Natural killer cell (primary cell): ENCODE data around the gene CUX1. TPM values are rescaled to one million over a fixed set of nuclear protein-coding genes. Genes with fewer than 3 reads are reported as not detected.

Experiments
- ATAC-seq, 3 donors: fragments of 150-1000 bp in 2 of 3; fragments of 200-7000 bp in 1 of 3; cut with Tn5 transposase; 1 replicate in 1 of 3; 2 replicates in 2 of 3; pipeline ENCODE4 v1.10.0; 2021; ENCODE audit warnings: mild to moderate bottlenecking in 2 of 3, moderate library complexity in 2 of 3
- DNase-seq, 2 donors: peaks; one replicate each; pipeline versions ENCODE4 v3.0.0 to v3.0.0-alpha.2; 2013 to 2021; ENCODE audit warnings: mixed read lengths in 1 of 2
- H3K27ac ChIP-seq: one replicate; pipeline ENCODE4 v1.5.1; 2013; ENCODE audit warnings: mild to moderate bottlenecking, low read length
- H3K27me3 ChIP-seq: one replicate; pipeline ENCODE4 v1.6.1; 2013; ENCODE audit warnings: low read length; ENCODE audit not compliant: control insufficient read depth, insufficient read depth
- H3K36me3 ChIP-seq: one replicate; pipeline ENCODE4 v1.6.1; 2013; ENCODE audit warnings: low read length; ENCODE audit not compliant: control insufficient read depth, insufficient read depth
- H3K4me1 ChIP-seq: one replicate; pipeline ENCODE4 v1.6.1; 2013; ENCODE audit warnings: low read length; ENCODE audit not compliant: control insufficient read depth, insufficient read depth
- H3K4me3 ChIP-seq: one replicate; pipeline ENCODE4 v1.5.1; 2013; ENCODE audit warnings: low read length
- H3K9me3 ChIP-seq: one replicate; pipeline ENCODE4 v1.6.1; 2013; ENCODE audit warnings: low read length; ENCODE audit not compliant: control insufficient read depth, insufficient read depth
- H3K27ac Mint-ChIP-seq, 2 donors: one replicate each; pipeline ENCODE4 v1.8.0; 2022; ENCODE audit warnings: mild to moderate bottlenecking in 2 of 2, mixed read lengths in 2 of 2, moderate library complexity in 1 of 2
- H3K27me3 Mint-ChIP-seq, 2 donors: one replicate each; pipeline ENCODE4 v1.8.0; 2022; ENCODE audit warnings: low read depth in 2 of 2, mixed read lengths in 2 of 2
- H3K36me3 Mint-ChIP-seq: one replicate; pipeline ENCODE4 v1.8.0; 2022; ENCODE audit warnings: mixed read lengths
- H3K4me1 Mint-ChIP-seq, 2 donors: one replicate each; pipeline ENCODE4 v1.8.0; 2022; ENCODE audit warnings: mixed read lengths in 2 of 2
- H3K4me3 Mint-ChIP-seq: one replicate; pipeline ENCODE4 v1.8.0; 2022; ENCODE audit warnings: mild to moderate bottlenecking, moderate library complexity, mixed read lengths
- H3K9me3 Mint-ChIP-seq, 2 donors: one replicate each; pipeline ENCODE4 v1.8.0; 2022; ENCODE audit warnings: mixed read lengths in 2 of 2
- CTCF ChIP-seq: fragments of 200-600 bp; IDR thresholded peaks from one replicate; pipeline ENCODE4 v1.8.0; 2022; ENCODE audit warnings: antibody characterized with exemption
- WGBS: methylation state at CpG from one replicate; pipeline ENCODE4 v1.1.7; 2013; ENCODE audit warnings: missing lambda C conversion rate; ENCODE audit not compliant: insufficient coverage; 5-methylcytosine and 5-hydroxymethylcytosine counted together
- intact Hi-C: fragments of 100-400 bp; cut with micrococcal nuclease; formaldehyde crosslinking; loops from one replicate; pipeline ENCODE4 v1.14.2; 2022
- total RNA-seq, 4 donors: library from RNA; stranded (reverse); fragments of 120-200 nt in 1 of 4; gene quantifications; one replicate each; pipeline versions ENCODE4 v1.2.3 to v1.2.4, GENCODE V29; 2013 to 2022

CUX1 gene
- total RNA-seq, 3 donors from 2014 or later (not counting 1 experiment from before 2014, with no cell fraction given), result 59.8 to 77.4 (median 73.6) TPM

GRCh38 chr7:101824440-101824839 is 7.0 kb downstream of the CUX1 start:
- H3K27me3 Mint-ChIP-seq, result no peaks in the 10 kb centered on the region
- H3K27ac Mint-ChIP-seq, result no peak overlapping the region
- ATAC-seq, result no peak
- no peaks in the 10 kb centered on the region for H3K9me3 ChIP-seq
- H3K36me3 ChIP-seq, result no peaks in the 10 kb centered on the region
- no peaks in the 10 kb centered on the region for H3K36me3 Mint-ChIP-seq
- H3K9me3 Mint-ChIP-seq, result no peaks in the 10 kb centered on the region
- no peaks in the 10 kb centered on the region for H3K27me3 ChIP-seq
- H3K4me3 Mint-ChIP-seq, result no peak overlapping the region
- DNase-seq, result no peak
- H3K4me3 ChIP-seq, result no peak overlapping the region
- TF ChIP-seq CTCF, result no peak
- WGBS, result 98% methylated on average over 8 of the region's 8 CpGs
- H3K4me1 Mint-ChIP-seq, result peaks cover 11 to 45% of the 10 kb centered on the region in 2 donors
- H3K27ac ChIP-seq, result no peak overlapping the region
- no peaks in the 10 kb centered on the region for H3K4me1 ChIP-seq
- intact Hi-C loops, result no loop called here

GRCh38 chr7:101826081-101826835 is 8.8 kb downstream of the CUX1 start:
- Mint-ChIP-seq H3K27me3 (no peaks in the 10 kb centered on the region), H3K36me3 (no peaks in the 10 kb centered on the region), H3K27ac (no peak overlapping the region), H3K4me3 (no peak overlapping the region), H3K4me1 (peaks cover 11 to 36% of the 10 kb centered on the region in 2 donors), H3K9me3 (no peaks in the 10 kb centered on the region)
- ATAC-seq, result no peak
- DNase-seq, result no peak
- H3K9me3 ChIP-seq, result no peaks in the 10 kb centered on the region
- WGBS, result 90% methylated on average over 15 of the region's 15 CpGs
- H3K4me1 ChIP-seq, result no peaks in the 10 kb centered on the region
- no peak overlapping the region for H3K27ac ChIP-seq
- no peak for TF ChIP-seq CTCF
- no peak overlapping the region for H3K4me3 ChIP-seq
- H3K27me3 ChIP-seq, result no peaks in the 10 kb centered on the region
- intact Hi-C loops, result no loop called here
- no peaks in the 10 kb centered on the region for H3K36me3 ChIP-seq

- Histone ChIP-seq H3K36me3 (no peaks in the 10 kb centered on the region), H3K4me1 (no peaks in the 10 kb centered on the region), H3K4me3 (no peak overlapping the region), H3K27me3 (no peaks in the 10 kb centered on the region), H3K9me3 (no peaks in the 10 kb centered on the region), H3K27ac (no peak overlapping the region)
- intact Hi-C loops, result no loop called here
- no peak overlapping the region for H3K27ac Mint-ChIP-seq
- WGBS, result 85% methylated on average over 11 of the region's 11 CpGs
- H3K36me3 Mint-ChIP-seq, result no peaks in the 10 kb centered on the region
- H3K27me3 Mint-ChIP-seq, result no peaks in the 10 kb centered on the region
- H3K4me3 Mint-ChIP-seq, result no peak overlapping the region
- TF ChIP-seq CTCF, result no peak
- H3K9me3 Mint-ChIP-seq, result no peaks in the 10 kb centered on the region
- peaks cover 11 to 36% of the 10 kb centered on the region in 2 donors for H3K4me1 Mint-ChIP-seq
- DNase-seq (no peak), ATAC-seq (no peak)
Observed at GRCh38 chr7:101828301-101829020, 11.0 kb downstream of the CUX1 start.
